Activated B cell treated with CpG ODN at 0.5 μM for 24 hours (primary cell): Measurements from ENCODE around the gene GABBR2. TPM values are rescaled to one million over a fixed set of nuclear protein-coding genes. Genes with fewer than 3 reads are reported as not detected.
"Not testable (repeated sequence)": the region's sequence is repeated elsewhere in the genome, so short reads cannot be mapped to it uniquely, and the experiment has no call there.

ENCODE experiments used
- ATAC-seq: fragments of 200-7000 bp; cut with Tn5 transposase; one replicate; pipeline ENCODE4 v1.10.0; 2021; ENCODE audit warnings: low read depth, mild to moderate bottlenecking, moderate library complexity
- CTCF ChIA-PET: fragments of 350-600 bp; sonication (Branson Sonifier 250); formaldehyde crosslinking; loops from one replicate; lab custom pipeline; 2021; ENCODE audit warnings: antibody characterized with exemption; lab: Charles Lee
- POLR2A ChIA-PET: fragments of 350-600 bp; sonication (Branson Sonifier 250); formaldehyde crosslinking; loops from one replicate; lab custom pipeline; 2021; ENCODE audit warnings: antibody characterized with exemption; lab: Charles Lee
- DNase-seq: peaks from one replicate; pipeline ENCODE4 v3.0.0; 2022
- H3K27ac Mint-ChIP-seq: one replicate; pipeline ENCODE4 v1.8.0; 2020; ENCODE audit warnings: mixed read lengths
- H3K27me3 Mint-ChIP-seq: one replicate; pipeline ENCODE4 v1.8.0; 2021; ENCODE audit warnings: mixed read lengths
- H3K36me3 Mint-ChIP-seq: one replicate; pipeline ENCODE4 v1.8.0; 2021; ENCODE audit warnings: low read depth, mixed read lengths
- H3K4me1 Mint-ChIP-seq: one replicate; pipeline ENCODE4 v1.8.0; 2021; ENCODE audit warnings: mixed read lengths
- H3K4me3 Mint-ChIP-seq: one replicate; pipeline ENCODE4 v1.8.0; 2020; ENCODE audit warnings: mild to moderate bottlenecking, mixed read lengths
- H3K9me3 Mint-ChIP-seq: one replicate; pipeline ENCODE4 v1.8.0; 2020; ENCODE audit warnings: mixed read lengths
- intact Hi-C: fragments of 100-400 bp; cut with micrococcal nuclease; formaldehyde crosslinking; loops from one replicate; pipeline ENCODE4 v1.15.1; 2024
- total RNA-seq: library from RNA; stranded (reverse); gene quantifications from 2 replicates; pipeline ENCODE4 v1.2.3, GENCODE V29; 2022
- TF ChIP-seq, protein P1 (sequence below): fragments of 200-600 bp; IDR thresholded peaks from one replicate; pipeline ENCODE4 v1.8.0; 2022; ENCODE audit warnings: antibody characterized with exemption, mild to moderate bottlenecking

The GABBR2 gene
- total RNA-seq, 1 donor from 2014 or later = not detected

DNA sequence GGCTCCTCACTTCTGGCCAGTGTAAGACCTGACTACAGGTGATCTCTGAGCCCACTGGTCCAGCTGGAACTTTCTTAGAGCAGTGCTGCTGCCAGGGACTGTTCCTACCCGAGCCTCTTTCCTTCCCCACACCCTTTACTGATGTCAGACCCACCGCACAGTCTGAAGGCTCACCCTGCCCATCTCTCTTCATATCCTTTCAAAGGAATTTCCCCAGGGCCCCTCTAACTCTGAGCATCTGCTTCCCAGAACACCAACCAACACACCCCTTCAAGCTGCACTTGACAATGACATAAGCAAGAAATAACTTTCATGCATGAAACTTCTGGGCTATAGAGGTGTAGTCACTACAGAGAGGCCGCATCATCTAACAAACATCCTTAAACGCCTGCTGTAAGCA lies 119.6 kb downstream of the GABBR2 start:
- Mint-ChIP-seq H3K36me3 (no peaks in the 10 kb centered on the region), H3K4me3 (no peak overlapping the region), H3K9me3 (peaks cover 4% of the 10 kb centered on the region), H3K27me3 (peaks cover 15% of the 10 kb centered on the region), H3K4me1 (no peaks in the 10 kb centered on the region), H3K27ac (no peak overlapping the region)
- intact Hi-C loops = loop anchor here (1.0 kb wide), 1 partner anchor 34 kb away; no protein-coding TSS in a partner anchor
- DNase-seq = no peak
- CTCF ChIA-PET = no interaction called here
- POLR2A ChIA-PET = no interaction called here
- TF ChIP-seq, protein P1, sequence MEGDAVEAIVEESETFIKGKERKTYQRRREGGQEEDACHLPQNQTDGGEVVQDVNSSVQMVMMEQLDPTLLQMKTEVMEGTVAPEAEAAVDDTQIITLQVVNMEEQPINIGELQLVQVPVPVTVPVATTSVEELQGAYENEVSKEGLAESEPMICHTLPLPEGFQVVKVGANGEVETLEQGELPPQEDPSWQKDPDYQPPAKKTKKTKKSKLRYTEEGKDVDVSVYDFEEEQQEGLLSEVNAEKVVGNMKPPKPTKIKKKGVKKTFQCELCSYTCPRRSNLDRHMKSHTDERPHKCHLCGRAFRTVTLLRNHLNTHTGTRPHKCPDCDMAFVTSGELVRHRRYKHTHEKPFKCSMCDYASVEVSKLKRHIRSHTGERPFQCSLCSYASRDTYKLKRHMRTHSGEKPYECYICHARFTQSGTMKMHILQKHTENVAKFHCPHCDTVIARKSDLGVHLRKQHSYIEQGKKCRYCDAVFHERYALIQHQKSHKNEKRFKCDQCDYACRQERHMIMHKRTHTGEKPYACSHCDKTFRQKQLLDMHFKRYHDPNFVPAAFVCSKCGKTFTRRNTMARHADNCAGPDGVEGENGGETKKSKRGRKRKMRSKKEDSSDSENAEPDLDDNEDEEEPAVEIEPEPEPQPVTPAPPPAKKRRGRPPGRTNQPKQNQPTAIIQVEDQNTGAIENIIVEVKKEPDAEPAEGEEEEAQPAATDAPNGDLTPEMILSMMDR = no peak
- no peak for ATAC-seq

DNA sequence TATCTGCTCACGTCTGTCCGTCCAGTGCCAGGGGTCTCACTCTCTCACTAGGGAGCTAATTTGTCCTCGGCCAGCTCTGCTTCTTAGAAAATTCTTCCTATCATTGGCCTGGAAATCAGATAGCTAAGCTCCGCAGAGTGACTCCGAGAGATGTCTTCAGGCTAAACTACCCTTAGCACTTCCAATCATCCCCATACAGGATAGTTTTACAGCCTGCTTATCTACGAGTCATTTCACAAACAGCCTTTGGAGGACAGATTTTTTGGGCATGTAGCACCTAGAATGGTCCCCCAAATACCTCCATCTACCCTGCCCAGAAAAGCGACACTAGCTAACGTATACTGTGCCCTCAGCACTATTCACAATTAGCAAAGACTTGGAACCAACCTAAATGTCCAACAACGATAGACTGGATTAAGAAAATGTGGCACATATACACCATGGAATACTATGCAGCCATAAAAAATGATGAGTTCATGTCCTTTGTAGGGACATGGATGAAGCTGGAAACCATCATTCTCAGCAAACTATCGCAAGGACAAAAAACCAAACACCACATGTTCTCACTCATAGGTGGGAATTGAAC lies 123.8 kb downstream of the GABBR2 start:
- POLR2A ChIA-PET, H3K9me3 Mint-ChIP-seq, H3K4me3 Mint-ChIP-seq, H3K36me3 Mint-ChIP-seq, DNase-seq, H3K27ac Mint-ChIP-seq, H3K27me3 Mint-ChIP-seq, H3K4me1 Mint-ChIP-seq, ATAC-seq, intact Hi-C loops, CTCF ChIA-PET: not testable (repeated sequence)

DNA sequence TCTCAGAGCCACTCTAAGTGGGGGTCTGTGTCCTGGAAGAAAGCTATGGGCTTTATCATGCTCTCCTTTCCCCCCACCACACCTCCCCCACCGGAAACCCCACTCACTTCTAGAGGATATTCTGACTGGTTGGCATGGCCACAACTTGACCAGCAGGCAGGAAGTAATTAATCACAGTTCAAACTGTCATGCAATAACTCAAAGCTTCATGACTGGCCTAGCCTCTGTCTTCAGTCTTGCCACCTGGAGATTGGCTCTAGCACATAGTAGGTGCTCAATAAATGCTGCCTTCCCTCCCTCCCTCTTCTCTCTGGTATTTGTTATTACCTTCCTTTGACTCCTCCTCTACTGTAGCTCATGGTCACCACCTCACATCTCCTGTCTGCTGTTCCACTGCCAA lies 124.7 kb downstream of the GABBR2 start:
- CTCF ChIA-PET = no interaction called here
- Mint-ChIP-seq H3K4me3 (no peak overlapping the region), H3K27ac (no peak overlapping the region), H3K4me1 (no peaks in the 10 kb centered on the region), H3K9me3 (peaks cover 4% of the 10 kb centered on the region), H3K27me3 (peaks cover 8% of the 10 kb centered on the region), H3K36me3 (no peaks in the 10 kb centered on the region)
- POLR2A ChIA-PET = no interaction called here
- intact Hi-C loops = no loop called here
- TF ChIP-seq, protein P1 = no peak
- no peak for DNase-seq
- ATAC-seq = no peak

DNA sequence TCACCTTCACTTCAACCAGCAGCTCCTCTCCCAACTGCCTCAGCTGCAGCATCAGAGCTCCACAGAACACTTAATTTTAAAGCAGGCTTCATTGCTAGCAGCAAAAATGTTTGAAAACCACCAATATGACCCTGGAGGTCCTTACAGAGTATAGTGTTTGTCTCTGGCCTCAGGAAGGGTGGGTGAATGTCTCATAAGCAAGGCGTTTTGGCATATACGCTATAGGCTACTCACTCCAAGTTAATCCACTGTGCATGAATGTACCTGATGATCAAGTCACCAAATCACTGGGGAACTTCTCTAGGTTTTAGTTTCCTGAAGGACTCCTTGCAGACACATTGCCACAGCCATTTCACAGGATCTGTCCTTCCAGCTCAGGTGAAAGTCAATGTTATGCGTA lies 125.3 kb downstream of the GABBR2 start:
- intact Hi-C loops = no loop called here
- H3K4me1 Mint-ChIP-seq = no peaks in the 10 kb centered on the region
- DNase-seq (no peak), ATAC-seq (no peak)
- peaks cover 11% of the 10 kb centered on the region for H3K27me3 Mint-ChIP-seq
- TF ChIP-seq, protein P1 = no peak
- H3K9me3 Mint-ChIP-seq = peaks cover 4% of the 10 kb centered on the region
- no peak overlapping the region for H3K4me3 Mint-ChIP-seq
- CTCF ChIA-PET = no interaction called here
- no peaks in the 10 kb centered on the region for H3K36me3 Mint-ChIP-seq
- POLR2A ChIA-PET = no interaction called here
- H3K27ac Mint-ChIP-seq = no peak overlapping the region

DNA sequence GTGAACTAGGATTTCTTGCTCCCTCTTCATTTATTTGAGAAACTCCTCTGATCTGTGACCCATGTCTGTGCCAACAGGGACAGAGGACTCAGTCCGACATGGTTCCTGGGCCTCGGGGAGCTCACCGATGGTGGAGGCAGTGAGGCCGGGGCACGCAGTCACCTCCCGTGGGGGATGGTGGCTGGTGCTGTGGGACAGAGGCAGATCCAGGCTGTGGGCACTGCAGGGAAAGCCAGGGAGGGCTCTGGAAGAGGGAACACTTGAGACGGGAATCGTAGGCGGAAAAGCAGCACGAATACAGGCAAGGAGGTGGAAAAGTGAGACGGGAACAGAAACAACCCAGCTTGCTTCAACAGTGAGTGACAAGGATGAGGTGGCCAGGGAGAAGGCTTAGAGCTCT lies 127.8 kb downstream of the GABBR2 start:
- ChIA-PET POLR2A (no interaction called here), CTCF (no interaction called here)
- TF ChIP-seq, protein P1 = no peak
- Mint-ChIP-seq H3K4me3 (no peak overlapping the region), H3K27ac (no peak overlapping the region), H3K36me3 (no peaks in the 10 kb centered on the region), H3K27me3 (peaks cover 21% of the 10 kb centered on the region), H3K9me3 (peaks cover 4% of the 10 kb centered on the region), H3K4me1 (peaks cover 4% of the 10 kb centered on the region)
- DNase-seq (no peak), ATAC-seq (no peak)
- intact Hi-C loops = no loop called here

DNA sequence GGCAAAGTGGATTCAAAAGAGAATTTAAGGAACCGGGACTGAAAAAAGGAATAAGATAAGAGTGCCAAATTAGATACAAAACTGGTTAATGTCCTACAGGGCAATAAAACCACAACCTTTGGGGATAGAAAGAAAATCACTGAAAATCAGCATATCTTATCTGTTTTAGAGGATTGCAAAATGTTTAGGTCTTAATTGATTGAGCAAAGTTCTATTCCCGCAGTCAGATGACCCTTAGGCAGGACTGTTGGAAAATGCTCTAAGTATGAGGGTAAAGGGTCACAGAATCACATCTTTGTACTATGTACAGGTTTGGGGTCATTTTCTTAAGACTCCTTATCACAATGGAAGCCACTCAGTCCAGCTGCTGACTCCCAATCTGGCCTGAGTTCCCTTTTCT lies 129.0 kb downstream of the GABBR2 start:
- H3K9me3 Mint-ChIP-seq = no peaks in the 10 kb centered on the region
- H3K4me3 Mint-ChIP-seq = no peak overlapping the region
- peaks cover 12% of the 10 kb centered on the region for H3K4me1 Mint-ChIP-seq
- H3K27ac Mint-ChIP-seq = no peak overlapping the region
- DNase-seq (no peak), ATAC-seq (no peak)
- CTCF ChIA-PET = no interaction called here
- POLR2A ChIA-PET = no interaction called here
- TF ChIP-seq, protein P1 = no peak
- no peaks in the 10 kb centered on the region for H3K36me3 Mint-ChIP-seq
- intact Hi-C loops = no loop called here
- peaks cover 27% of the 10 kb centered on the region for H3K27me3 Mint-ChIP-seq
